ENCODE results near the gene IRF2. TPM values are rescaled to one million over a fixed set of nuclear protein-coding genes. Genes with fewer than 3 reads are reported as not detected.

The IRF2 gene
- total RNA-seq, 1 donor from 2014 or later, result 19.7 TPM

DNA sequence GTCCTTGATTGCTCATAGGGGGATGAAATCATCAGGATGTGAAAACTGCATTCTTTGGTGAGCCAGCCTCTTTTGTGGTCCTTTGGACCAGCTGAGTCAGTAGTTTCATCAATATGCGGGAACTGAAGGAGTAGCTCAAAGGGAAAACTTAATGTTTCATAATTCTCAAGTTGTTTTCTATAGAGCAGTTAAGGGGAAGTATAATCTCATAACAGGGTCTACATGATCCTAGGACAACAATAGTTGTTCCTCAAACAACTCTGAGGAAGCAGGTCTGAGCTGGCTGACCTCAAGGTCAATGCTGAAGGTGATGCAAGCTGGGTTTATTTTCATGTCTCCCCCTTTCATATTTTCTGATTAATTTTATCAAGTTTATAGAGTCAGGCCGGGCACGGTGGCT is 36.1 kb upstream of the IRF2 start:
- H3K9me3 Mint-ChIP-seq, result peaks cover 9% of the 10 kb centered on the region
- no peaks in the 10 kb centered on the region for H3K4me1 Mint-ChIP-seq (ENCODE audit: unreplicated experiment)
- TF ChIP-seq, protein P1, sequence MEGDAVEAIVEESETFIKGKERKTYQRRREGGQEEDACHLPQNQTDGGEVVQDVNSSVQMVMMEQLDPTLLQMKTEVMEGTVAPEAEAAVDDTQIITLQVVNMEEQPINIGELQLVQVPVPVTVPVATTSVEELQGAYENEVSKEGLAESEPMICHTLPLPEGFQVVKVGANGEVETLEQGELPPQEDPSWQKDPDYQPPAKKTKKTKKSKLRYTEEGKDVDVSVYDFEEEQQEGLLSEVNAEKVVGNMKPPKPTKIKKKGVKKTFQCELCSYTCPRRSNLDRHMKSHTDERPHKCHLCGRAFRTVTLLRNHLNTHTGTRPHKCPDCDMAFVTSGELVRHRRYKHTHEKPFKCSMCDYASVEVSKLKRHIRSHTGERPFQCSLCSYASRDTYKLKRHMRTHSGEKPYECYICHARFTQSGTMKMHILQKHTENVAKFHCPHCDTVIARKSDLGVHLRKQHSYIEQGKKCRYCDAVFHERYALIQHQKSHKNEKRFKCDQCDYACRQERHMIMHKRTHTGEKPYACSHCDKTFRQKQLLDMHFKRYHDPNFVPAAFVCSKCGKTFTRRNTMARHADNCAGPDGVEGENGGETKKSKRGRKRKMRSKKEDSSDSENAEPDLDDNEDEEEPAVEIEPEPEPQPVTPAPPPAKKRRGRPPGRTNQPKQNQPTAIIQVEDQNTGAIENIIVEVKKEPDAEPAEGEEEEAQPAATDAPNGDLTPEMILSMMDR (conservative IDR thresholded peaks at IDR 0.05), result no peak
- peaks cover 8% of the 10 kb centered on the region for H3K27me3 Mint-ChIP-seq
- no peak overlapping the region for H3K4me3 Mint-ChIP-seq
- DNase-seq (ENCODE audit: extremely low spot score, unreplicated experiment), result no peak
- no peaks in the 10 kb centered on the region for H3K36me3 Mint-ChIP-seq
- no peak overlapping the region for H3K27ac Mint-ChIP-seq

DNA sequence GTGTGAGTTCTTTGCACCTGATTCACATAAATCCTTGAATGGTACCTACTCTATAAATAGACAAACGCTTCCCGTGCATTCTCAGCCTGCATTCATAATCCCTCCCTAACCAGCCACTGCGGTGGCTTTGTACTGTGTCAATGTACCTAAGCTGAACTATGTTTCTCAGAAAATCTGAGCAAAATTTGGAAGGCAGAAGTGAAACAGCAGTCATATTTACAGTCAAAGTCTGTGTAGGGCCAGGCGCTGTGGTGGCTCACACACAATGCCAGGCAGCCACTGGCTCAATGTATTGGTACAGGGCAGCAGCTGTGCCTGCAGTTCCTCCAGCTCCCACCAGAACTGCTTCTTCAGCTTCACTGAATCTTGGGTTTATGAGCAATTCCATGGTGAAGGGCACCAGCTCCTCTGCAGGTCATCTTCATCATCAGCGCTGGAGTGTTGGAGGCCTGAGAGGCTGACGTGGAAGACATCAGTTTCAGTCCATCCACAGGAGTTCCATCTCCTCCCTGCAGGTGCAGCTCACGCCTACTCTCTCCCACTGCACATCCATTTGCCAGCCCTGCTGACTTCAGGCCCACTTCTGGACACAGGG is 32.3 kb upstream of the IRF2 start:
- TF ChIP-seq, protein P1 (conservative IDR thresholded peaks at IDR 0.05), result peak; percentile 50
- H3K27me3 Mint-ChIP-seq, result no peaks in the 10 kb centered on the region
- no peaks in the 10 kb centered on the region for H3K36me3 Mint-ChIP-seq
- DNase-seq (ENCODE audit: extremely low spot score, unreplicated experiment), result no peak
- peaks cover 4% of the 10 kb centered on the region for H3K4me1 Mint-ChIP-seq (ENCODE audit: unreplicated experiment)
- no peak overlapping the region for H3K4me3 Mint-ChIP-seq
- no peak overlapping the region for H3K27ac Mint-ChIP-seq
- H3K9me3 Mint-ChIP-seq, result peaks cover 9% of the 10 kb centered on the region

DNA sequence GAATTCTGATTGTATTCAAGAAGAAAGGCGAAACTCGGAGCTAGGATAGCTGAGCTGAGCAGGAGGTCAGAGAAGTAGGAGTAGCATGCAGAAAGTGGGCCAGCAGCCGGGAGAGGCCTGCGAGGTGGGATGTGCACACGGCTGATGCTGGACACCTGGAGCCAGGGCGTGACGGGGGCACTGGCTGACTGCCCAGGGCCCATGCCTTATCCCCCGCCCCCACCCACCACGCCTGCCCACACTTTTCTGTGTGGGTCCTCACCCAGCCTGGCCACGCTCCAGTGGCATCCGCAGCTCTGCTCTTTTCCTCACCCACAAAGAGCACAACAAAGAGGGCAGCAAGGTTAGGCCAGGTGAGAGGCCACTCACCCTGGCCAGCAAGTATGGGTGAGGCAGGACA is 30.0 kb upstream of the IRF2 start:
- TF ChIP-seq, protein P1 (conservative IDR thresholded peaks at IDR 0.05), result no peak
- Mint-ChIP-seq H3K36me3 (no peaks in the 10 kb centered on the region), H3K27me3 (no peaks in the 10 kb centered on the region), H3K27ac (no peak overlapping the region), H3K4me3 (no peak overlapping the region), H3K4me1 (ENCODE audit: unreplicated experiment) (peaks cover 4% of the 10 kb centered on the region), H3K9me3 (peaks cover 1% of the 10 kb centered on the region)
- no peak for DNase-seq (ENCODE audit: extremely low spot score, unreplicated experiment)

DNA sequence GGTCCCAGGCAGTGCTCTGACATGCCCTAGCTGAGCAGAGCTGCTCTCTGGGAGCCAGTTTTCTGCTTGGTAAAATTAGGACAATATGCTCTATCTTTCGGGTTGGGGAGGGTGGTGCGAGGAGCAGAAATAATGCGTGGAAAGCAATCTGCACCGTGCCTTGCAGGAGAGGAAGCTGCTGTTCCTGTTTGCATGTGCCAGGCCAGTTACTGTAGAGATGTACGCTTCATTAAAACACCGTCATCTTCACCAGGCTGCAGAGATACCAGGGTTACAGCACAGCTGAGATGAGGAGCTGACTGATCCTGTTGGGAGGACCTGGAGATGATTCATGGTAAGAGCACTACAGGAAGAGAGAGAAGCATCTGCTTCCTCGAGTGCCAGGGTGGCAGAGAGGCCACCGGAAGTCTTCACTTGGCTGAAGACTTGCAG is 29.5 kb upstream of the IRF2 start:
- H3K4me1 Mint-ChIP-seq (ENCODE audit: unreplicated experiment), result peaks cover 4% of the 10 kb centered on the region
- no peaks in the 10 kb centered on the region for H3K27me3 Mint-ChIP-seq
- DNase-seq (ENCODE audit: extremely low spot score, unreplicated experiment), result no peak
- H3K27ac Mint-ChIP-seq, result no peak overlapping the region
- TF ChIP-seq, protein P1 (conservative IDR thresholded peaks at IDR 0.05), result no peak
- H3K36me3 Mint-ChIP-seq, result no peaks in the 10 kb centered on the region
- H3K4me3 Mint-ChIP-seq, result no peak overlapping the region
- H3K9me3 Mint-ChIP-seq, result no peaks in the 10 kb centered on the region

DNA sequence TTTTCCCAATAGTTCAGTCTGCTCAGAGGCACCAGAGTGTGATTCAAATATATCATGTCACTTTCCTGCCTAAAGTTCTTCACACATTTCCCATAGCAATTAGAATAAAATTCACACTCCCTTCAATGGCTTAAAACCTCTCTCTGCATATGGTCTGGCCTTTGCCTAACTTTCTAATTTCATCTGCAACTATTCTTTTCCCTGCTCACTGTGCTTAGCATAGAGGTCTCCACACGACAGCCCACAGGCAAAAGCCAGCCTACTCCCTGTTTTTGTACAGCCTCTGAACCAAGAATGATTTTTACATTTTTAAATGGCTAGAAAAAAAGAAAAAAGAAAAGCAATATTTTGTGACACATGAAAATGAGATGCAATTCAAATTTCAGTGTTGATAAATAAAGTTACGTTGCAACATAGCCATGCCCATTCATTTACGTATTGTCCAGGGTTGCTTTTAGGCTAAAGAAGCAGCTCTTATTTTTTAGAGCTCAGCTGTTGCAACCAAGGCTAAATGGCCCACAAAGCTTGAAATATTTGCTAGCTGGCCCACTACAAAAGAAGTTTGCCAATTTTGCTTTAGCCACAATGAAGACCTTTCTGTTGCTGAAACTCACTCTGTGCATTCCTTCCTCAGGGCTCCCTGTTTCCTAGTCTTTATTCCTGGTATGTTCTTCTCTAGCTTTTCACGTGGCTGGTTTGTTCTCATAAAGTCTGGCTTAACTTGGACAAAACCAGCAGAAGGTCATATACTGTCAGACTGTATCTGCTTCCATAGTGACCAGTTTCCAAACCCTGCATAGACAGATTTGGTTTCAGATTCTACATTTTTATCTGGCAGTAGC is 26.6 kb upstream of the IRF2 start:
- no peaks in the 10 kb centered on the region for H3K9me3 Mint-ChIP-seq
- TF ChIP-seq, protein P1 (conservative IDR thresholded peaks at IDR 0.05), result no peak
- H3K4me3 Mint-ChIP-seq, result no peak overlapping the region
- peaks cover 4% of the 10 kb centered on the region for H3K4me1 Mint-ChIP-seq (ENCODE audit: unreplicated experiment)
- no peak for DNase-seq (ENCODE audit: extremely low spot score, unreplicated experiment)
- no peak overlapping the region for H3K27ac Mint-ChIP-seq
- H3K27me3 Mint-ChIP-seq, result no peaks in the 10 kb centered on the region
- H3K36me3 Mint-ChIP-seq, result no peaks in the 10 kb centered on the region

All from type B pancreatic cell (in vitro differentiated cells).